Activated naive CD4-positive, alpha-beta T cell (primary cell): ENCODE data around the gene PNMA6A.
"Not testable (repeated sequence)": the region's sequence is repeated elsewhere in the genome, so short reads cannot be mapped to it uniquely, and the experiment has no call there.

ENCODE experiments used
- DNase-seq, 4 experiments: peaks; one replicate each; lab custom pipeline; 2025; lab: John Stamatoyannopoulos, UW

Gene PNMA6A

GRCh38 chrX:153075366-153075765 is 3.1 kb downstream of the PNMA6A start:
- no peak for DNase-seq

DNA sequence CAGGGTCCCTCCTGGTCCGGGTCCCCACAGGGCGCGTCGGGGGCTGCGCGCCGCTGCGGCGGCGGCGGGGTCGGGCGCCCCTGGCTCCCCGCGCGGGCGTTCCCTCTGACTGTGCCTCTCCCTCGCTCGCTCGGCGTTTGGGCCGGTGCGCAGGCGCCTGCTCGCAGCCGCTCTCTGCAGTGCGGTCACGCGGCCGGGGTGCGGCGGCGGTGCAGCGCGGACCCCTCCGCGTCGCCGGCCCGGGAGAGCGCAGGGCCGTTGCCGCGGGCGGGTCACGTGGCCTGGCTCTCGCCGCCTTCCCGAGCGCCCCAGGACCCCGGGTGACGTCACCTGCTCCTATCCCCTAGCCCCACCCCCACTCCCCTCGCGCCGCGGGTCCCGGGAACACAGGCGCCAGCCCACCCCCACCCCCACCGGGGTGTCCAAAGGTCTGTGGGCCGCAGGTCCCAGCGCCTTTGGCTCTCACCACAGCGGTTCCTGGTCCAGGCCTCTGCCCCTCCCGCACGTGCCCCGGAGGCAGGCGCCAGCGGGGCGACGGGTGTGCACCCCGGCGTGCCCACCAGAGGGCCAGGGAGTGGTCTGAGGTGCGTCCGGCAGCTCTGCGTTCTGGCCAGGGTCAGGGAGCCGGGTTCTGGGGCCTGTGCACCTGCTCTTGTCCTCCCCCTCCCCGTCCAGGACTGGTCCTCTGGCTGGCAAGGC is 5.3 kb downstream of the PNMA6A start:
- DNase-seq, result not testable (repeated sequence)

DNA sequence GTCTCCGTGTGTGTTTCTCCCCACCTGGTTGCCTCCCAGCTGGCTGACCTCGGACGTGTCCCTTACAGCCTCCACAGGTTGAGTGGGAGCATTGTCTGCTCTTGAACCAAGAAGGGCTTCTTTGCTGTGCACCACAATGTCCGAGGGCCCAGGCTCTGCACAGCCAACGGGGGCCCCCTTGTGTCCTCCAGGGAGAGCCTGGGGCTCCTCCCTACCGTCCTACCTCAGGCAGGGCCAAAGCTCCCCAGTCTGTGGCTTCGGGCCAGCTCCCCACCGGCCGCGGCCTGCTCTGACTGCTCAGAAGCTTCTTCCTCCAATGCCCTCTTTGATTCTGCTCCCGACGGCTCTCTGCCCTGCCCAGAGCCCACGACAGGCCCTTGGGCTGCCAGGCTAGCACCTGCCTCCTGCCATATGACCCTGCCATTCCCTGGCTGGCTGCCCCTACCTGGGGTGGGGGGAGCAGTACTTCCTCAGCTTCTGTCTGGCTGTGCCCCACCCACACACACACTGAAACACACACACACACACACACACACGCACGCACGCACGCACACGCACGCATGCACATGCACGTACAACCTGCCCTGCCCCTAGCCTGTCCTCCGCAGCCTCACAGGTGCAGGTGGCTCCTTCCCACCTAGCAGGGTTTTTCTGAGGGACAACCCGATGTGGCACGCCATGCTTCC is 11.1 kb downstream of the PNMA6A start:
- not testable (repeated sequence) for DNase-seq

DNA sequence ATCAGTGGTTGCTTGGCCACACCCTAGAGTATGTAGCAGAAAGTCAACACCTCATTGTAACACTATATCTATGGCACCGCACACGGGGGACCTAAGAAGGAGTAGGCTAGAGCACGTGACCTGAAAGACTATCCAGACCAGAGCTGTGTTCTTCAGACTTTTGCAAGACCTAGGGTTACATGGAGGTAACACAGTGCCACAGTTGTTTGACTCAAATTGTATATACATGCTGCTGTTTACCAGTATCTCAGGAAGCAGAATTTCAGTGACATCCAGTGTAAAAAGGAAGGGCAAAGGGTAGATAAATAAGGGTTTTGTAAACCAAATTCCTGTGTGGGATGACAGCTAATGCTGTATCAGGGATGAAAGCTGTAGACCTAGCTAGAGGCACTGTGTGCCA is 30.2 kb downstream of the PNMA6A start:
- no peak for DNase-seq

DNA sequence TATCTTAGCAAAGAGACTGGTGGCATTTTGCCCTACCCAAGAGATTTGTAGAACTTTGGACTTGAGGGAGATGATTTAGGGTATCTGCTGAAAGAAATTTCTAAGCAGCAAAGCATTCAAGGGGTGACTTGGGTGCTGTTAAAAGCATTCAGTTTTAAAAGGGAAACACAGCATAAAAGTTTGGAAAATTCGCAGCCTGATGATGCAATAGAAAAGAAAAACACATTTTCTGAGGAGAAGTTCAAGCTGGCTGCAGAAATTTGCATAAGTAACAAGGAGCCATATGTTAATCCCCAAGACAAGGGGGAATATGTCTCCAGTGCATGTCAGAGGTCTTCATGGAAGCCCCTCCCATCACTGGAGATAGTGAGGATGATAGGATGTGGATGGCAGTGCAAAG is 32.7 kb downstream of the PNMA6A start:
- not testable (repeated sequence) for DNase-seq

DNA sequence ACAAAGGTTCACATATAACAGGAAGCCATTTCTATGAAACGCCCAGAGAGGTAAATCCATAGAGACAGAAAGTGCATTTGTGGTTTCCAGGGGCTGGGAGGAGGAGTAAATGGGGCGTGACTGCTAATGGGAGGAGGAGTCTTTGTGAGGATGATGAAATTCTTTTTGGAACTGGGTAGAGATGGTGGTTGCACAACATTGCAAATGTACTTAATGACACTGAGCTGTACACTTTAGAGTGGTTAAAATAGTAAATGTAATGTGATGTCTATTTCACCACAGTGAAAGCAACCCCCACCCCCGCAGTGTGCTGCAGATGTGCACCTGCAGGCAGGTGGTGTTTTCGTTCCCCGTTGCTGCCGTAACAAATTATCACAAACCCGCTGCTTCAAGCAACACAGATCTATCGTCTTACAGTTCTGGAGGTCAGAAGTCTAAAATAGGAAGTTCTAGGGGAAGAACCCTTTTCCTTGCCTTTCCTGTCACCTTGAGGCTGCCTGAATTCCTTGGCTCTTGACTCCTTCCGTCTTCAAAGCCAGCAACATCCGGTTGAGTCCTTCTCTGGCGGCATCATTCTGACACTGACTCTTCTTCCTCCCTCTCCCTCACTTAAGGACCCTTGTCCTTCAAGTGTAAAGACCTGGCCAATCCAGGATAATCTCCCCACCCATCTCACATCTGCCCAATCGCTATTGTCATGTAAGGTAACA is 34.0 kb downstream of the PNMA6A start:
- not testable (repeated sequence) for DNase-seq

DNA sequence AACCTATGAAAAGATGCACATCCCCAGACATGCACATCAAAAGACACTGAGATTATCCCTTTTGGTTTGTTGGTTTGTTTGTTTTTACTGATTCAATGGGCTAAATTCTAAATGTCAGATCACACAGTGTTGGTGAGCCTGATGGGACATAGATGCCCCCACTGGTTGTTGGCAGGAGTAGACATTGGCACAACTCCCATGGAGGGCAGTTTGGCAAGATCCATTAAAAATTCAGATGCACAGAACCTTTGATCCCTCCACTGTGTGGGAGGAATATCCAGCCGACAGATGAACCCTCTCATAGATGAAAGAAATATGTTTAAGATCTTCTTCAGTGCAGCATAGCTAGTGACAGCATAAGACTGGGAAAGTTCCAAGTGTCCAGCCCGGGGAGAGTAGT is 38.5 kb downstream of the PNMA6A start:
- DNase-seq, result not testable (repeated sequence)

DNA sequence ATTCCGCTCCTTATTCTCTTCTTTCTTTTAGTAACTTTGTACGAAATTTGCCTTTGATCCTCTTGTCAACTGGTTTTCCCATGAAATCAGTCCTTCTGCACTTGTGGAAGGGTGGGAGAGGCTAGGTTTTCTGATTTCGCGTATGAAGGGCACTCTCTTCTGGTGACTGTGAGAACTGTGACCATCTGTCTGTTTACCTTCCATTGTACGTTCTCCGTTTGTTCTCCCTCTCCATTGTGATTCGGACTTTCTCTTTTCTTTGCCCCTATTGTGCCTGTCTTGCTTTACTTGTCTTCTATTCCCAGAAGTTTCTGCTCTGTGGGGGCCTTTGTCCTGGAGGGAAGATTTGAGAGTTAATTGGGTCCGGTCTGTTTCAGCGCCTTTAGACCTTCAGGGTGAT is 41.6 kb downstream of the PNMA6A start:
- not testable (repeated sequence) for DNase-seq

DNA sequence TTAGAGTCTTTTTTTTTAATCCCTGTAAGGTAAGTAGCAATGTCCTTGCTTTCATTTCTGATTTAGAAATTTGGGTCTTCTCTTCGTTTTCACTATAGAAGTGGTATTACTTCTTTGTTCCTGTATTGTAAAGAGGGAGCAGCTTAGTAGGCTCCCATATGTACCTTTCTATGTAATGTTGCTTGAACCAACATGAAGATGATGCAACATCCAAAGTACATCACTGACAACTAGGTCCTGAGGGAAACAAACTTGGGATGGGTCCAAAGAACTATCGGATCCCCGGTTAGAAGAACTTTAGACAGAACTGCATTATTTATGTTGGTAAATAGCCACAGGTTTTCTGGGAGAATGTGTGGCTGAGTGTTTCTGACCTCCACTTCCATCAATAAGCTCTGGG is 45.5 kb downstream of the PNMA6A start:
- not testable (repeated sequence) for DNase-seq

DNA sequence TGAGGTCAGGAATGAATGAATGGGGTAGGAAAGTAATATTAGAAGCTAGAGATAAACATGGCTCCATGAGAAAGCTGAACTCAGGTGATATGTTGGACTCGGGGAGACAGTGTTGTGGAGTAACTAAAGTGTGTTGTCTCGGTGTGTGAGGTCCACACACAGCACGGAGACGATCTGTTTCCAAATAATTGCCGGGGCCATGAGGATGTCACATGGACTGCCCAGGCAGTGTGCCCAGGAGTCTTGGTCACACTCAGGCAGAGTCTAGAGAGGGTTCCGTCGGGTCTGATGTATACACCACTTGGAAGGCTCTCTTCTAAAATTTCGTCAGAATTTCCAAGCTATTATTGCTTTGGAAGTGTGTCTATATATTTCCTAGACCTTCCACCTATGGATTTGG is 48.0 kb downstream of the PNMA6A start:
- not testable (repeated sequence) for DNase-seq

DNA sequence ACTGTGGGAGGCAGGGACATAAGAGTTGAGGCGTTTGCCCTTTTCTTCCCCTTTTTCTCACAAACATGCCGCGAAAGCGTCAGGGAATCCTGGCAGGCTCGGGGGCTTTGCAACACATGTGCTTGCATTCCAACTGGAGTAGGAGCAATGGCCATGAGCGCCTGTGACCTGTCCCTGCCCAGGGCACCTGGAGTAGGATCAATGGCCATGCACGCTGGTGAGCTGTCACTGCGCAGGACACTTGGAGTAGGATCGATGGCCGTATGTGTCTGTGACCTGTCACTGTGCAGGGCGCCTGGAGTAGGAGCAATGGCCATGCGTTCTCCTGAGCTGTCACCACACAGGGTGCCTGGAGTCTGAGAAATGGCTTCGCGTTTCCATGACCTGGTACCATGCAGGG is 51.2 kb downstream of the PNMA6A start:
- DNase-seq, result not testable (repeated sequence)
